ENCODE results near the gene ELP6.

DNA sequence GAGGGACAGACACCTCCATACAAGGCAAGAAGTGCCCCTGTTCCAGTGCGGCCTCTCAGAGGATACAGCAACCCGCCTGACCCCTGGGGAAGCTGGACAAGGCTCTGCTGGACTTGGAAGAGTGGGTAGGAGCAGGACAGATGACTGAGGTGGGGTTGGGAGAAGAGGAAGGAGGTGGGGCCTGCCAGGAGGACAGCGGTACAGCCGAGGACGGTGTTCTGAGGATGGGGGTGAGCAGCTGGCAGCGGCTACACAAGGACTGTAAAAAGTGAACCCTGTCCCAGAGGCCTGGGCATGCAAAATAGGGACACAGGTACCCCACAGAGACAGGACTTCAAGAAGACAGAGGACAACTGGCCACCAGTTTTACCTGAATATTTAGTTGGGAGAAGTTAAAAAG lies 23.5 kb upstream of the ELP6 start:
- no peak for TF ChIP-seq CTCF (IDR thresholded peaks at IDR 0.05; ENCODE audit: low read depth, low read length, poor library complexity, severe bottlenecking)
- TF ChIP-seq EZH2phosphoT487 (IDR thresholded peaks at IDR 0.05; ENCODE audit: borderline replicate concordance, low read length), result no peak
